ENCODE data around the gene FAM184B.

DNA sequence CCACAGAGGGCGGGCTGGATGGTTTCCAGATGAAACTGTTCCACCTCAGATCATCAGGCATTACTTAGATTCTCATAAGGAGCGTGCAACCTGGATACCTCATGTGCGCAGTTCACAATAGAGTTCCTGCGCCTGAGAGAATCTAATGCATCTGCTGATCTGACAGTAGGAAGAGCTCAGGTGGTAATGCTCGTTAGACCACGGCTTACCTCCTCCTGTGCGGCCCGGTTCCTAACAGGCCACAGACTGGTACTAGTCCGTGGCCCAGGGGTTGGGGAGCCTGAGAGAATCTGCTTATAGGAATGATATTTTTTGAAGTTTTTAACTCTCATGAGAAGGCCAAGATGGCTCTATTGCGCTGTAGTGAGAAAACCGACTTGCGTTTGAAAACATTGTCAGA is 34.7 kb upstream of the FAM184B start:
- TF ChIP-seq, protein P1, sequence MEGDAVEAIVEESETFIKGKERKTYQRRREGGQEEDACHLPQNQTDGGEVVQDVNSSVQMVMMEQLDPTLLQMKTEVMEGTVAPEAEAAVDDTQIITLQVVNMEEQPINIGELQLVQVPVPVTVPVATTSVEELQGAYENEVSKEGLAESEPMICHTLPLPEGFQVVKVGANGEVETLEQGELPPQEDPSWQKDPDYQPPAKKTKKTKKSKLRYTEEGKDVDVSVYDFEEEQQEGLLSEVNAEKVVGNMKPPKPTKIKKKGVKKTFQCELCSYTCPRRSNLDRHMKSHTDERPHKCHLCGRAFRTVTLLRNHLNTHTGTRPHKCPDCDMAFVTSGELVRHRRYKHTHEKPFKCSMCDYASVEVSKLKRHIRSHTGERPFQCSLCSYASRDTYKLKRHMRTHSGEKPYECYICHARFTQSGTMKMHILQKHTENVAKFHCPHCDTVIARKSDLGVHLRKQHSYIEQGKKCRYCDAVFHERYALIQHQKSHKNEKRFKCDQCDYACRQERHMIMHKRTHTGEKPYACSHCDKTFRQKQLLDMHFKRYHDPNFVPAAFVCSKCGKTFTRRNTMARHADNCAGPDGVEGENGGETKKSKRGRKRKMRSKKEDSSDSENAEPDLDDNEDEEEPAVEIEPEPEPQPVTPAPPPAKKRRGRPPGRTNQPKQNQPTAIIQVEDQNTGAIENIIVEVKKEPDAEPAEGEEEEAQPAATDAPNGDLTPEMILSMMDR (IDR thresholded peaks at IDR 0.05; ENCODE audit: poor library complexity, severe bottlenecking): no peak
- TF ChIP-seq EZH2 (IDR thresholded peaks at IDR 0.05; ENCODE audit: borderline replicate concordance, insufficient read depth, low read length, poor library complexity, severe bottlenecking) (no peak), EP300 (conservative IDR thresholded peaks at IDR 0.05; ENCODE audit: poor library complexity, severe bottlenecking) (no peak), POLR2AphosphoS5 (IDR thresholded peaks at IDR 0.05) (no peak), MXI1 (conservative IDR thresholded peaks at IDR 0.05; ENCODE audit: poor library complexity, severe bottlenecking) (no peak)
- TF ChIP-seq, protein P2, sequence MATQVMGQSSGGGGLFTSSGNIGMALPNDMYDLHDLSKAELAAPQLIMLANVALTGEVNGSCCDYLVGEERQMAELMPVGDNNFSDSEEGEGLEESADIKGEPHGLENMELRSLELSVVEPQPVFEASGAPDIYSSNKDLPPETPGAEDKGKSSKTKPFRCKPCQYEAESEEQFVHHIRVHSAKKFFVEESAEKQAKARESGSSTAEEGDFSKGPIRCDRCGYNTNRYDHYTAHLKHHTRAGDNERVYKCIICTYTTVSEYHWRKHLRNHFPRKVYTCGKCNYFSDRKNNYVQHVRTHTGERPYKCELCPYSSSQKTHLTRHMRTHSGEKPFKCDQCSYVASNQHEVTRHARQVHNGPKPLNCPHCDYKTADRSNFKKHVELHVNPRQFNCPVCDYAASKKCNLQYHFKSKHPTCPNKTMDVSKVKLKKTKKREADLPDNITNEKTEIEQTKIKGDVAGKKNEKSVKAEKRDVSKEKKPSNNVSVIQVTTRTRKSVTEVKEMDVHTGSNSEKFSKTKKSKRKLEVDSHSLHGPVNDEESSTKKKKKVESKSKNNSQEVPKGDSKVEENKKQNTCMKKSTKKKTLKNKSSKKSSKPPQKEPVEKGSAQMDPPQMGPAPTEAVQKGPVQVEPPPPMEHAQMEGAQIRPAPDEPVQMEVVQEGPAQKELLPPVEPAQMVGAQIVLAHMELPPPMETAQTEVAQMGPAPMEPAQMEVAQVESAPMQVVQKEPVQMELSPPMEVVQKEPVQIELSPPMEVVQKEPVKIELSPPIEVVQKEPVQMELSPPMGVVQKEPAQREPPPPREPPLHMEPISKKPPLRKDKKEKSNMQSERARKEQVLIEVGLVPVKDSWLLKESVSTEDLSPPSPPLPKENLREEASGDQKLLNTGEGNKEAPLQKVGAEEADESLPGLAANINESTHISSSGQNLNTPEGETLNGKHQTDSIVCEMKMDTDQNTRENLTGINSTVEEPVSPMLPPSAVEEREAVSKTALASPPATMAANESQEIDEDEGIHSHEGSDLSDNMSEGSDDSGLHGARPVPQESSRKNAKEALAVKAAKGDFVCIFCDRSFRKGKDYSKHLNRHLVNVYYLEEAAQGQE (IDR thresholded peaks at IDR 0.05; ENCODE audit: borderline replicate concordance): no peak

Measured in neural cell (in vitro differentiated cells).